NCI-H2196 treated with DMSO at 0.1 percent for 48 hours (cell line): ENCODE data around the gene WASF1.

Source experiments
- DNase-seq: peaks from one replicate; lab custom pipeline; 2025; ENCODE audit not compliant: unreplicated experiment; lab: John Stamatoyannopoulos, UW

Gene WASF1

DNA sequence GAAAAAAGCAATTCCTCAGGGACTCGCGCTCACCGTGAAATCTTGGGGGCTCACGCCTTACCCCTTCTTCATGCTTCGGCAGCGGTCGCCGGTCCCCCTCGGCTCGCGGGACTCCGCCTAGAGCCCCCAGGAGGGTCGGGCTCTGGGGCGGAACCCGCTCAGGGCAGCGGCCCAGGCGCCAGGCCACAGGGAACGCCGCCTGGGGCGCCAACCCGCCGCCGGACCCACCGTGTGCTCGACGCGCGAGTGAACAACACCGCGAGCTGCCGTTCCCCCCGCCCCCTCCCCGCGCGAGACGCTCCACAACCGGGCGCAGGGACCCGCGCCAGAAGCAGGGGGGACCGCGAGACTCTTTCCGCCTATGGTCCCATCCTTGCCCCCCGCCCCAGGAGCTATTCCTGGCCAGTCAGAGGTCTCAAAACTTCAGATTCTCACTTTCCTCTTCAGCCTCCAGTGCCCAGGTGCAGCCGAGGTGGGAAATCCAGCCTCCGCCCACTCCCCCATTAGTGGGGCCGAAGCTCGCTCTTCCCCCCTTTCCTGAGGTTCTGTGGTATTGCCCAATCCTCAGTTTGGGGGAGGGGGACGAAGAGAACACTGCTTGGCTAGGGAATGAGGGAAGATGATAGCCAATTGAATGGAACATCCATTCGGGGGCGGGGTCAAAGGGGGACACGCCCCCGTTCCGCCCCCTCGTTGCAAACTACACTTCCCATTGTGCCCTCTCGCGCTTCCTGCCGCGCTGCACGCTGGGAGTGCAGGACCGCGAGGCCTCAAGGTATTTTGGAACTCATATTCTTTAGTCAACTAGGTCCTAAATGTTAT, at the start of gene WASF1:
TSS of gene WASF1 (minus strand) at position 265 of the 822 bp plus-strand sequence. CDS start 52,069 bp downstream, outside the sequence.
- DNase-seq = peak; percentile 93

- no peak for DNase-seq
Observed at GRCh38 chr6:110226261-110226660, 46.8 kb upstream of the WASF1 start.

- DNase-seq = no peak
Observed at GRCh38 chr6:110221738-110222137, 42.3 kb upstream of the WASF1 start.

- no peak for DNase-seq
Observed at GRCh38 chr6:110217266-110217665, 37.8 kb upstream of the WASF1 start.

GRCh38 chr6:110216140-110216539, 36.7 kb upstream of the WASF1 start:
- no peak for DNase-seq

DNA sequence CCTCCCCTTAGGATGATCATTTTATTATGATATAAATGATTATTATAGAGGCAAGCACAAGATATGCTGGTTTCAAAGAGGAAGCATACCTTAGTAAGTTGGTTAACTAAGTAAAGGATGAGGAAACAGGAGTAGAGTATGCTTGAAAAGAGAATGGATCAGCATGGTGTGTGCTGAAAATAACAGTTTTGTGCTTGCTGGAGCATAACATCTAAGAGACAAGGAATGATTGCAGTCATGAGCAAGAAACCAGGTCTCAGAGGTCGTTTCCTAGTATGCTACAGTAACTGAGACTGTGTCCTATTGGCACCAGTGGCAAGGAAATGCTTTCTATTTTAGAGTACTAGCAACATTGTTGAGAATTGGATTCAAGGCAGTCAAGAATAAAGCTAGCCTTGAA, 34.9 kb upstream of the WASF1 start:
- DNase-seq = no peak

- DNase-seq = no peak
Observed at GRCh38 chr6:110211753-110212152, 32.3 kb upstream of the WASF1 start.

DNA sequence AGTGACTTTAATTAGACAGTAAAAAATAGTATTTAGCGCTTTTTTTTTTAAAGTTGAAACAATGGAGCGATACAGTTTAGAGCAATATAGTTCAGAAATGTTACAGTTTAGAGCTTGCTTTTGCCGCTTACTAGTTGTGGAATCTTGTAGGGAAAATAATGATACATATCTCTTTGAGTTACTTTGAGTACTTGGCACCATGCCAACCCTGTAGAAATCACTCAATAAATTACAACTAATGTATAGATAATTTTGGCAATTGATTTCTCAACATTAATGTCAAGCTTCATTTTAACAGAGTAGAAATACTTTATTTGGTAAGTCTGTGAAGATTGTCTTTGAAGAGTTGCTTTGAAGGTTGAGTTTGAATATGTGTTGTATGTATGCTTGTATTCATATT, 28.2 kb upstream of the WASF1 start:
- DNase-seq = no peak

DNA sequence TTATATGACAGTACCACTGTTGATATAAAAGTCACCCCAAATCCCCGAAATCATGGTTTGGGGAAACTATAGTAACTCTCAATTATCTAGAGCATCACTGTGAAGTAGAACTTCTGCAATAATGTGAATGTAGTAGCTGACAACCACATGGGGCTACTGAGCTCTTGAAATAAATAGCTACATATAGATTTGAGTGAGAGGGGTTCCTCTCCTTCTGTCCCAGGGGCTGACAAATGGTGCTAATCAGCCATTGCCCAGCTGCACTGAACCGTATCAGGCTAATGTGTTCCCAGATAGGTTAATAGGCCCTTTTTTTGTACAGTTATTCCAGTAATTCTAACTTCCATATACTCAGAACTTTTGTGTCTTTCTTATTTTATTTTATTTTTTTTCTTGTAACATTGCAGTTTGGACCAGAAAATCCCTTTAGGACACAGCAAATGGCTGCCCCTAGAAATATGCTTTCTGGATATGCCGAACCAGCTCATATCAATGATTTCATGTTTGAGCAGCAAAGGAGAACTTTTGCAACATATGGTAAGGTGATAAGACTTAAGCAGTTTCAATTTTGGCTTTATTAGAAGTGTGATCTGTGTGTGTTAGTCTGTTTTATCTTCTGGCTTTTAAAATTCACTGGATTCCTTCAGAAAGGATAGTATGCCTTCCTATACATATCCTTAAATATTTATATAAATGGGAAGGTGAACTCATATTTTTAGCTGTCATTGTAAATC, 21.8 kb upstream of the WASF1 start:
- no peak for DNase-seq

DNA sequence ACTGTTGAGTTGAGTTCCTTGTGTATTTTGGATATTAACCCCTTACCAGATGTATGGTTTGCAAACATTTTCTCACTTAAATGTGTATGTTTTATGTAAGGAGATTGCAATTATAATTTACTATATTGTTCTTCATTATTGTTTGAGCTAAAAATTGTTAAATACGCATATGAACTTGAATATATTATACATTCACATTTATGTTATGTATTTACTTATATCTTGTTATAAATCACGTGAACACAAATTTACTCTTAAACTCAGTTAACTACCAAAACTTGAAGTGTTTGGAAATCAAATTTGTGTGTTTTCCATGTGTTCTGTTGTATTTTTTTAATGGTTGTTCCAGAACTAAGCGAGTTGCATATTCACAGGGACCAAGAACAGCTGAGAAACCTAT, 19.1 kb upstream of the WASF1 start:
- no peak for DNase-seq

- no peak for DNase-seq
Observed at GRCh38 chr6:110196874-110197273, 17.4 kb upstream of the WASF1 start.

GRCh38 chr6:110195639-110196038, 16.2 kb upstream of the WASF1 start:
- no peak for DNase-seq

- no peak for DNase-seq
Observed at GRCh38 chr6:110191477-110191876, 12.0 kb upstream of the WASF1 start.

GRCh38 chr6:110190726-110191125, 11.3 kb upstream of the WASF1 start:
- DNase-seq = no peak

GRCh38 chr6:110188791-110189190, 9.3 kb upstream of the WASF1 start:
- DNase-seq = no peak

DNA sequence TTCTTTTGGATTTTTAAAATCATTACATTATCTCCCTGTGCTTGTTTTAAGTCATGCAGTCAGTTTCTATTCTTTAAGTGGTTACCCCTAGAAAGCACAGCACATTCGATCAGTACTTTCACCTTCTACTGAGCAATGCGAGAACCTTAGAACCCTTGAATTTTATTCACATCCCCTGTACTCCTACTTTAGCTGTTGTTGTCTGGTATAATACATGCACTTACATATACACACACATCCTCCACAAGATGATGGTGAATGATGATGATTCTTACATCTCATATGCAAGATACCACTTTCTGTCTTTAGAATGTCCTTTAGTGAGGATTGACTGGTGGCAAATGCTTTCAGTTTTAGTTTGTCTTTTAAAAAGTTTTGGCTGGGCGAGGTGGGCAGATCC, 6.4 kb upstream of the WASF1 start:
- no peak for DNase-seq

GRCh38 chr6:110183292-110183885, 3.9 kb upstream of the WASF1 start:
- no peak for DNase-seq

- DNase-seq = no peak
Observed at GRCh38 chr6:110181131-110182030, 1.9 kb upstream of the WASF1 start.

GRCh38 chr6:110180228-110181008, 948 bp upstream of the WASF1 start, which contains the start of gene CDC40:
TSS of gene CDC40 (plus strand) at chr6:110180427. CDS start at chr6:110180445, 18 bp downstream.
- DNase-seq = peak; percentile 57
